HG03354 (cell line): ENCODE measurements around the gene USF2.
A peak's percentile ranks its signal among the peaks of the same experiment; 100 is the strongest.

ENCODE experiments used
- ATAC-seq: cut with Tn5 transposase; IDR thresholded peaks from one replicate; pipeline ENCODE4 v1.9.1; 2021; ENCODE audit warnings: mild to moderate bottlenecking; ENCODE audit not compliant: unreplicated experiment, poor library complexity, severe bottlenecking

USF2 gene

GRCh38 chr19:35240327-35240726 lies 28.4 kb upstream of the USF2 start:
- ATAC-seq = no peak

- no peak for ATAC-seq
These were observed 27.3 kb upstream of the USF2 start for GRCh38 chr19:35241417-35241816.

- ATAC-seq = no peak
These were observed 22.2 kb upstream of the USF2 start for GRCh38 chr19:35246466-35247092.

DNA sequence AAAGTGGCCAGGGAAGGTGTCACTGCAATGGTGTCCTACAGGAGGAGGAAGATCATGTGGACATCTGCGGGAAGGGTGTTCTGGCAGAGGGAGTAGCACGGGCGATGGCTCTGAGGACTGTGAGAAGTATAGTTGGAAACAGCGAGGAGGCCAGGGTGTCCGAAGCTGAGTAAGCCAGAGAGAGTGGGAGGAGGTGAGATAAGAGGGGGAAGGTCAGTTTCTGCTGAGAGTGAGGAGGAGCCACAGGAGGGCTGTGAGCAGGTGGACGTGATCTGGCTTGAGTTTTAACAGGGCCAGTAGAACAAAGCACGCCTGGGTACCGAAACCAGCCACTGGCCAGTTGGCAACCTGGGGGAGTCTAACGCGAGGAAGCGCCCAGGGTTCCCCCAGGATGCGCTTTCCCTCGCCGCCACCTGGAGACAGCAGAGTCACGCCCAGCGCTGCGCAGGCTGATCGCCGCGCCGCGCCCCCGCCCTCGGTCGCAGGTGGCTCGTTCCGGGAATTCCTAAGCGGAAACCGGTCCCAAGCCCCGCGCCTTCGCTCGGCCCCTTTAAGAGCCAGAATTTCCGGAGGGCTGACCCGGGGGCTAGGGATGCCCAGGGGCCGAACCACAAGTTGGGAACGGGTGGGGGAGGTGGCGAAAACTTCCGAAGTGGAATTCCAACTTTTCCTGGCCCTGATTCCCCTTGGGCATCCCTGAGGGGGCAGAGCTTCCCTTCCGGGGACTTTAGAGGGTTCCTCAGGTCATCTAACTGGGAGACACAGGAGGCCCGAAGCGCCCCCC lies 21.0 kb upstream of the USF2 start:
- peak; percentile 48 for ATAC-seq

- ATAC-seq = peak; percentile 83
These were observed 20.2 kb upstream of the USF2 start, which contains the start of gene LSR for GRCh38 chr19:35248310-35249145. TSS of gene LSR (plus strand) at chr19:35249002. CDS start at chr19:35249023, 21 bp downstream.

- no peak for ATAC-seq
These were observed 19.5 kb upstream of the USF2 start for GRCh38 chr19:35249146-35249847.

DNA sequence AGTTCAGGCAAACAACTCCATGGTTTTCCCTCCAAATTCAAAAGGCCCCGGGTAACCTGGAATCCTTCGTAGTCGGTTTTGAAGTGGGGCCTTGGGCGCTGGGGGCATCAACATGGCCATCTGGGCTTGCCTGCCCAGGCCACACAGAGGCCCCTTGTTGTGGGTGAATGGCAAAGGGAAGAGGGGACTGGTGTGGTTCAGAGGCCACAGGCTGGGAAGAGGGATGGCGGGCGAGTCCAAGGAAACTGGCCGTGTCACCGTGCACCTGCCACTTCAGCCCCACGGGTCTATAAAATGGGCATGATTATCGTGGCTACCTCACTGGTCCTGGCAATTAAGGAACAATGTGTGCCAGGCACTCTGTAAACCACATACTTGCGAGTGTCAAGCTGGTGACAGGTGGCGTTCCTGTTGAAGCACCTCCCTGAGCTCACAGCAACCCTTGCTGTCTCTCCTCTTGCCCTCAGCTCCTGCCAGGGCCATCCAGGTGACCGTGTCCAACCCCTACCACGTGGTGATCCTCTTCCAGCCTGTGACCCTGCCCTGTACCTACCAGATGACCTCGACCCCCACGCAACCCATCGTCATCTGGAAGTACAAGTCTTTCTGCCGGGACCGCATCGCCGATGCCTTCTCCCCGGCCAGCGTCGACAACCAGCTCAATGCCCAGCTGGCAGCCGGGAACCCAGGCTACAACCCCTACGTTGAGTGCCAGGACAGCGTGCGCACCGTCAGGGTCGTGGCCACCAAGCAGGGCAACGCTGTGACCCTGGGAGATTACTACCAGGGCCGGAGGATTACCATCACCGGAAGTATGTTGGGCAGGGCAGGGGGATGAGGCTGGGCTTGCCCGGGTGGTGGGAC lies 18.7 kb upstream of the USF2 start:
- ATAC-seq = no peak

DNA sequence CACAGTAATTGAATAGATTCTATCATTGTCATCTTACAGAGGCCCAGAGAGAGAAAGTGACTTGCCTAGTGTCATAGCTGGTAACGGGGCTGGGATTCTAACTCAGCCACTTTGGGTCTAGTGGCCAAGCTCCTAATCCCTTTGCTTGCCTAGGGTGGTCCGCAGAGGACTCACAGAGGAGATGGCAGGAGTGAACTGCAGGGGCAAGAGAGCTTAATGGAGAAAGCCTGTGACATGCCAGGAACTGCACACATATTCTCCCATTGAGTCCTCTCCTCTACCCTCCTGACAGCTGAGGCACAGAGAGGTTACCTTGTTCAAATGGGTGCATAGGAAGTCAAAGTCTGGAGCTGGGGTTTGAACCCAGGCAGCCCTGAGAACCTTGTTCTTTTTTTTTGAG lies 17.3 kb upstream of the USF2 start:
- no peak for ATAC-seq

DNA sequence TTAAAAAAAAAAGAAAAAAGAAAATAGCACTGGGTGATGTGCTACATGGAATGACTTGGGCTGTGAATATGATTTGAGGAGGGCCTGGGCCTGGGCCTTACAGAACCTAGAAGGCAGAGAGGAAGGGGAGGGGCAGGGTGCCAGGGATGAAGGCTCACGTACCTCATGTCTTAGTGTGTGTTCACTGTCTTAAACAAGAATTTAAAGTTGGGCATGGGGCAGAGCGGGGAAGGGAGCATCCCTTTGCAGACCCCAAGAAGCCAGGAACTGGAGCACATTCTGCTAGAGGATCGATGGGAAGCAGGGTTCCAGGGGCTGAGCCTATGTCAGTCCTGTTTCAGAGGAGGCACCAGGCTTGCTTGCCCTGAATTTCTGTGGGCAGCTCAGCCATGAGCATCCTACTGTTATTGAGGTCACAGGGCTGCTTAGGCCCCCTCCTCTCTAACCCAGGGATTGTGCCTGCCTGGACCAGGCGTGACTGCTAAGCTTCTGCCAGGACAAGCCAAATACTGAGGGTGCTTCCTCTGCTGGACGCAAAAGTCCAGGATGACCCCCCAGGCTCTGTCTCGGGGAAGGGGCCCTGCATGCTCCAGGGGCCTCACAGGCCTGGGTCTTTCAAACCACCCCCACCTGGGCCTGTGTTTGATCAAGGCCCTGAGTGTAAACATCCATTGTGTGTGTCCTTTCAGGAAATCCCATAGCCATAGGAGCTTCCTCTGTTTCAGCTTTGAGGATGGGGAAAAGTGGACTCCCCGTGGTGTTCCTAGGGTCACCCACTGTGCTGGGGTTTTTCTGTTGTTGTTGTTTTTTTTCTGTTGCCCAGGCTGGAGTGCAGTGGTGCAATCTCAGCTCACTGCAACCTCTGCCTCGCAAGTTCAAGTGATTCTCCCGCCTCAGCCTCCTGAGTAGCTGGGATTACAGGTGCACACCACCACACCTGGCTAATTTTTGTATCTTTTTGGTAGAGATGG lies 15.2 kb upstream of the USF2 start:
- ATAC-seq = no peak

- ATAC-seq = no peak
These were observed 14.1 kb upstream of the USF2 start for GRCh38 chr19:35254341-35255297.

DNA sequence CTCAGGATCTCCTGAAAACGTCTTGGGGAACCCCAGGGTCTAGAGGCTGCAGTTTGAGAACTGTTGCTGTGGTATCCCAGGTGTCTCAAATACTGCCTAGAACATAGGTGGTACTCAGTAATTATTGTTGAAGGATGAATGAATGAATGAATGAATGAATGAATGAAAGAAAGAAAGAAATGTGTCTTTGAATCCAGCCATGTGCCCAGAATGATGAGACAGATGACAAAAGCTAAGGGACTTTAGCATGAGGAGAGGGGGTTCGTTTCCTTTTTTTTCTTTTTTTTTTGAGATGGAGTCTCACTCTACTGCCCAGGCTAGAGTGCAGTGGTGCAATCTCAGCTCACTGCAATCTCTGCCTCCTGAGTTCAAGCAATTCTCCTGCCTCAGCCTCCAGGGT lies 12.2 kb upstream of the USF2 start:
- no peak for ATAC-seq

GRCh38 chr19:35257113-35257461 lies 11.7 kb upstream of the USF2 start:
- no peak for ATAC-seq

GRCh38 chr19:35260694-35261304 lies 8.0 kb upstream of the USF2 start:
- ATAC-seq = no peak

DNA sequence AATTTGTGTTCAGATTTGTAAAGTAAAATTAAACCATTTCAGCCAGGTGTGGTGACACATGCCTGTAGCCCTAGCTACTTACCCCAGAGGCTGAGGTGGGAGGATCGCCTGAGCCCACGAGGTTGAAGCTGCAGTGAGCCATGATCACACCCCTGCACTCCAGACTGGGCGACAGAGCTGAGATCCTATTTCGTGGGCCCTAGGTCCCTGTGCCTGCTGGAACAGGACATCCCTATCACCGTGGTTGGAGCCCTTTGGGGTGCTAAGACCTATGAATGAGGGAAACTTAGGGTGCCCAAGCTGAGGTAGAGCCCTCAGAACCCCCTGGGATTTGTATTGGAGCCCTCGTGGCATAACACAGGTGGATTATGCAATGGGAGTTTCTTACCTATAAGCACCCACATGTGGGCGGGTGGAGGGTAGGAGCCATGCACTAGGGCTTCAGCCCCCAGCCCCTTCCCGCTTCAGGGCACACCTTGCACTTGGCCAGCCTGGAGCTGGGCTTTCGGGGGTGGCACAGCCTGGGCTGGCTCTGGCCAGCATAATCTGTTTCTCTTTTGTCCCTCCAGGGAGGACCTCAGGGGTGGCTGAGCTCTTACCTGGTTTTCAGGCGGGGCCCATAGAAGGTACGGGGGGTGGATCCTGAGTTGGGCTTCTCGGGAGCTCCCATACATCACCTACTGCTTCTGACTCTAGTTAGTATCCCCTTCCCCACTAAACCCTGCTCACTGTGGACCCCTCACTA lies 7.2 kb upstream of the USF2 start:
- ATAC-seq = no peak

DNA sequence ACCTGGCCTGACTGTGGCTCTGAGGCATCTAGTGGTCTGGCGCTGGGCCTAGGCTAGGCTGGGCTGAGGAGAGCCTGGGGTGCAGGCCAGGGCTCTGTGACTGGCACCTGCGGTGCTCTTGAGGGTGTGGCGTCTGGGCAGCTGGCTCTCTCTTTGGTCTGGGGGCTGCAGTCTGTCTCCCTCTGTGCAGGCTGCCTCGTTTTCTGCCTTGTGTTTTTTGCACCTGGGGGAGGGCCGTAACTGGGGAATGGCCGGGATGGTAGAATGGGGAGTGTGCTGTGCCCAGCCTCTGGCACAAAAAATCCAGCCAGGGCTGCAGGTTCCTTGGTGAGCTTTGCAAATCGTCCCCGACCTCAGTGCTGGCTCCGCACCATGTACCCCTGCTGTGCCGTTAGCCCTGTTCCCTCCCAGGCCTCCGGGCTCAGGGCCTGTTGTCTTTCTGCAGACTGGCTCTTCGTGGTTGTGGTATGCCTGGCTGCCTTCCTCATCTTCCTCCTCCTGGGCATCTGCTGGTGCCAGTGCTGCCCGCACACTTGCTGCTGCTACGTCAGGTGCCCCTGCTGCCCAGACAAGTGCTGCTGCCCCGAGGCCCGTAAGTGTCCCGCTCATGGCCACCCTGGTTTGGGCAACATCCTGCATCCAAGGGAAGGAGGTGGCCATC lies 6.5 kb upstream of the USF2 start:
- no peak for ATAC-seq
